Skeletal muscle tissue (tissue), 4 donors: ENCODE results near the gene IFNL1. TPM values are rescaled to one million over a fixed set of nuclear protein-coding genes. Genes with fewer than 3 reads are reported as not detected.
"Not testable (repeated sequence)": the region's sequence is repeated elsewhere in the genome, so short reads cannot be mapped to it uniquely, and the experiment has no call there.

ENCODE experiments used
- H3K27ac ChIP-seq: one replicate; pipeline ENCODE4 v1.7.0; 2013; ENCODE audit warnings: mild to moderate bottlenecking, low read depth, low read length, inconsistent platforms
- H3K27me3 ChIP-seq, 3 donors: one replicate each; pipeline ENCODE4 v1.7.0; 2013; ENCODE audit warnings: low read length in 3 of 3; ENCODE audit not compliant: control insufficient read depth in 3 of 3, insufficient read depth in 3 of 3
- H3K36me3 ChIP-seq, 3 donors: one replicate each; pipeline ENCODE4 v1.7.0; 2013; ENCODE audit warnings: low read length in 3 of 3; ENCODE audit not compliant: control insufficient read depth in 3 of 3, insufficient read depth in 3 of 3
- H3K4me1 ChIP-seq, 3 donors: one replicate each; pipeline ENCODE4 v1.7.0; 2013; ENCODE audit warnings: low read length in 3 of 3, mild to moderate bottlenecking in 3 of 3; ENCODE audit not compliant: control insufficient read depth in 3 of 3, insufficient read depth in 3 of 3
- H3K4me3 ChIP-seq, 3 donors: one replicate each; pipeline ENCODE4 v1.7.0; 2013; ENCODE audit warnings: low read length in 3 of 3
- H3K9ac ChIP-seq, 3 donors: one replicate each; pipeline ENCODE4 v1.7.0; 2013; ENCODE audit warnings: low read length in 3 of 3, mild to moderate bottlenecking in 3 of 3, moderate library complexity in 2 of 3, low read depth in 1 of 3
- H3K9me3 ChIP-seq, 3 donors: one replicate each; pipeline ENCODE4 v1.7.0; 2013; ENCODE audit warnings: low read length in 3 of 3; ENCODE audit not compliant: control insufficient read depth in 3 of 3
- total RNA-seq: library from RNA; depleted of rRNA; stranded (reverse); fragments of >200 nt; gene quantifications from one replicate; pipeline ENCODE4 v1.2.3, GENCODE V29; 2014
- donor health status: Osteomylitis.

Gene IFNL1
- total RNA-seq, 1 donor from 2014 or later, result not detected

DNA sequence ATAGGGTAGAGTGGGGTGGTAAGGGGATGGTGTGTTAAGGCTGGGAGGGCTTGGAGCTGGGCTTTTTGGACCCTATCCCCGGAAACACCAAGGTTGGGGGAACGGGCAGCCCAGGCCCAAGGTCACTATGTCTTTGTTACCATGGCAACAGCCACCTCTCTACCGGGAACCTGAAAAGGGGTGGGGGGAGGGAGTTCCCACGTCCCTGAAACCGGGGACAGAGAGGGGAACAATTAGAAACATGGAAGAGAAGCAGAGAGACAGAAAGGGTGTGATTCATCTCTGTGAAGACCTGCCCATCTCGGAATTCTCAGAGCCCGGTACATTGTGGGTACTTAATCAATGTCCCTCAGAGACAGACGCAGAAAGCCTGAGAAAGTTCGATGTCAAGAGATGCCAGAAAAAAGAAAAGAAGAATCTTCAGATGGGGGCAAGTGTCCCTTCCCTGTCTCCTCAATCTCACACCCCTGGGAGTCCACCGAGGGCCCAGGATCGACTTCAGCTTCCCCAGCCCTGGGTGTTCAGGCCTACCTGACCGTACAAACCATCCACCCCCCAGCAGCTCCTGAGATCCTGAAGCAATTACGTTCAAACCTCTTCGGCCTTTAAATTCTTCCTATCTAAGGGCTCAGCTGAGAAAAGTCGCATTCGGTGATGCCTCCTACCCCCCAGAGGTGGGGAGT, 31.3 kb downstream of the IFNL1 start:
- Histone ChIP-seq H3K27me3 (peaks cover 0 to 10% (median 3%) of the 10 kb centered on the region in 3 donors), H3K4me1 (peaks cover 0 to 3% (median 0%) of the 10 kb centered on the region in 3 donors), H3K9me3 (no peaks in the 10 kb centered on the region), H3K36me3 (no peaks in the 10 kb centered on the region), H3K4me3 (no peak overlapping the region), H3K27ac (no peak overlapping the region), H3K9ac (no peak overlapping the region)

DNA sequence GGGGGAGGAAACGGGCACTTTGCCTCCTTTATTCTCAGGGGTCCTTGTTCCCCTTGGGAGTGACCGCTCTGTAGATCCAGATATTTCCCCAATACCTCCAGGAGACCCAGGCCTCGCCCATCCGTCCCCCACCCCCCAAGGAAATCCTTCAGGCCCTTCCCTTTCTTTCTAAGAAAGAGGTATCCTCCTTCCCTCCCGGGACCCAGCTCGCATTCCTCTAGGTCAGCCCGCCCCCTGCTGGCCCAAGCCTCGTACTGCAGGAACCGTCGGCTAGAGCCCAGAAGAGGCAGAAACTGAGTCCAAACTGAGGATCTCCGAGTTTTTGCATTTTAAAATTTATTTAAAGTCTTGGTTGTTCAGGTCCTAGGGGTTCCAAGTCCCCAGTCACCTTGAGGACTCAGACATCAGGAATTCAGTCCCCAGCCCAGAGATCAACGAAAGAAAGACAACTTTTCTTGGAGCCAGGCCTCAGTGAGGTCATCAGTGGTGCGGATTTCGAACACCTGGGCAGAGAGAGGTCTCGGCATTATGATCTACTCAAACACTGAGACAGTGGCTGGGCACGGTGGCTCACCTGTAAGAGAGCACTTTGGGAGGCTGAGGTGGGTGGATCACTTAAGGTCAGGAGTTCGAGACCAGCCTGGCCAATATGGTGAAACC, 32.0 kb downstream of the IFNL1 start:
- Histone ChIP-seq H3K36me3 (no peaks in the 10 kb centered on the region), H3K4me3 (no peak overlapping the region), H3K27me3 (peaks cover 0 to 7% (median 3%) of the 10 kb centered on the region in 3 donors), H3K27ac (no peak overlapping the region), H3K4me1 (peaks cover 0 to 3% (median 0%) of the 10 kb centered on the region in 3 donors), H3K9me3 (no peaks in the 10 kb centered on the region), H3K9ac (no peak overlapping the region)

DNA sequence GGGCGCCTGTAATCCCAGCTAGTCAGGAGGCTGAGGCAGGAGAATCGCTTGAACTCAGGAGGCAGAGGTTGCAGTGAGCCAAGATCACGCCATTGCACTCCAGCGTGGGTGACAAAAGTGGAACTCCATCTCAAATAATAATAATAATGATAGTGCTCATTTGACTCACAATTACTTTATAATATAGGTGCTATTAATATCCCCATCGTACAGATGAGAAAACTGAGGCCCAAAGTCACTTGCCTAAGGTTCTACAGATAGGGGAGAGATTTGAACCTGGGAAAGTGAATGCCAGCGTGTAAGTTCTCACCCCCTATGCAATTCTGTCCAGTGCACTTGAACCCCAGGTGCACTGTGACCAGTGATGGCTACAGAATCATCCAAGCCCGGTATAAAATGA, 33.7 kb downstream of the IFNL1 start:
- Histone ChIP-seq H3K27ac (no peak overlapping the region), H3K4me3 (no peak overlapping the region), H3K4me1 (peaks cover 0 to 3% (median 0%) of the 10 kb centered on the region in 3 donors), H3K9ac (no peak overlapping the region), H3K27me3 (peaks cover 0 to 7% (median 3%) of the 10 kb centered on the region in 3 donors), H3K36me3 (no peaks in the 10 kb centered on the region), H3K9me3 (no peaks in the 10 kb centered on the region)

DNA sequence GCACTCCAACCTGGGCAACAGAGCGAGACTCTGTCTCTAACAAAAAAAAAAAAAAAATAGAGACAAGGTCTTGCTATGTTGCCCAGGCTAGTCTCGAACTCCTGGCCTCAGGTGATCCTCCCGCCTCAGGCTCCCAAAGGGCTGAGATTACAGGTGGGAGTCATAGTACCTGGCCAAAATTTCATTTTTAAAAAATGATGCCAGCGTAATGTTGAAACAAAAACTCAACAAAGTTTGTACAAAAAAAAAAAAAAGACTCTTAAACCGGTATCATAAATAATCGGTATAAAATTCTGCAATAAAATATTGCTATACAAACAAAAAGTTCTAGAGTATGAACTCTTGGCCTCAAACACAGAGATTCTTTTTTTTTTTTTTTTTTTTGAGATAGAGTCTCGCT, 36.1 kb downstream of the IFNL1 start:
- Histone ChIP-seq H3K36me3 (no peaks in the 10 kb centered on the region), H3K4me3 (no peak overlapping the region), H3K27me3 (peaks cover 0 to 5% (median 3%) of the 10 kb centered on the region in 3 donors), H3K27ac (no peak overlapping the region), H3K9ac (no peak overlapping the region), H3K4me1 (peaks cover 0 to 3% (median 0%) of the 10 kb centered on the region in 3 donors), H3K9me3 (no peaks in the 10 kb centered on the region)

DNA sequence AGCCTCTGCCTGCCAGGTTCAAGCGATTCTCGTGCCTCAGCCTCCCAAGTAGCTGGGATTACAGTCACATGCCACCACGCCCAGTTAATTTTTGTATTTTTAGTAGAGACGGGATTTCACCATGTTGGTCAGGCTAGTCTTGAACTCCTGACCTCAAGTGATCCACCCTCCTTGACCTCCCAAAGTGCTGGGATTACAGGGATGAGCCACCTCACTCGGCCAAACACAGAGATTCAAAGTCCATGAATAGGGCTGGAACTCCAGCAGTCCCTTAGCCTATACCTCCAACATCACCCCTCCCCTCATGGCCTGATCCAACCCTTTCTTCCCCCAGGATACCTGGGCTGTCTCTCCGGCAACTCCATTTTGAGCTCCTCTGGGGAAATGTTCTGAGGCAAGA, 36.5 kb downstream of the IFNL1 start:
- H3K9me3 ChIP-seq, H3K4me1 ChIP-seq, H3K27ac ChIP-seq, H3K36me3 ChIP-seq, H3K27me3 ChIP-seq, H3K4me3 ChIP-seq, H3K9ac ChIP-seq: not testable (repeated sequence)

DNA sequence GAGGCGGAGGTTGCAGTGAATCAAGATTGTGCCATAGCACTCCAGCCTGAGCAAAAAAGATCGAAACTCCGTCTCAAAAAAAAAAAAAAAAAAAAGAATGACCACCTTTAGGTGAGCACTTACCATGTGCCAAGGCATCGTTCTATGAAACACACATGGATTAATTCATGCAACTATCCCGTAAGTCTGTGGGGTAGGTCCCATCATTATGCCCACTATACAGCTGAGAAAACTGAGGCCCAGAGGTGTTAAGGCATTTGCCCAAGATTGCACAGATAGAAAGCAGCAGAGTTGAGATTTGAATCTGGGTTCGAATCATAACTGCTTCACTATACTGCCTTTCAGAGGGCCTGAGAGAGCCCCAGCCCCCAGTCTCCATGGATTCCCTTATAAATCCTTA, 37.3 kb downstream of the IFNL1 start:
- H3K27me3 ChIP-seq, result peaks cover 0 to 5% (median 3%) of the 10 kb centered on the region in 3 donors
- no peak overlapping the region for H3K27ac ChIP-seq
- H3K9me3 ChIP-seq, result no peaks in the 10 kb centered on the region
- no peaks in the 10 kb centered on the region for H3K36me3 ChIP-seq
- no peak overlapping the region for H3K9ac ChIP-seq
- H3K4me3 ChIP-seq, result no peak overlapping the region
- H3K4me1 ChIP-seq, result no peaks in the 10 kb centered on the region

DNA sequence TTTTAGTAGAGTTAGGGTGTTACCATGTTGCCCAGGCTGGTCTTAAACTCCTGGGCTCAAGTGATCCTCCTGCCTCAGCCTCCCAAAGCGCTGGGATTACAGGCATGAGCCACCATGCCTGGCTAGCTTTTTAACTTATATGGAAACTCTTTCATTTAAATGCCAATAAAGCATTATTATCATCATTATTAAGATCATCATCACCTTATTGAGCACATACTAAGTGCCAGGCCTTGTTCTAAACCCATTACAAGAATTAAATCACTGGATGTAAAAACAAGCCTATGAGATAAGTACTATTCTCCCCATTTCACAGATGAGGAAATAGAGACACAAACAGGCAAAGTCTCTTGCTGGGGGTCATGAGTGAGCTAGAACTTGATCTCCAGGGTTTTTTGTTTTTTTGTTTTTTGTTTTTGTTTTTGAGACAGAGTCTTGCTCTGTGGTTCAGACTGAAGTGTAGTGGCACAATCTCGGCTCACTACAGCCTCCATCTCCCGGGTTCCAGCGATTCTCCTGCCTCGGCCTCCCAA, 38.3 kb downstream of the IFNL1 start:
- Histone ChIP-seq H3K27ac (no peak overlapping the region), H3K9me3 (no peaks in the 10 kb centered on the region), H3K4me1 (no peaks in the 10 kb centered on the region), H3K4me3 (no peak overlapping the region), H3K36me3 (no peaks in the 10 kb centered on the region), H3K9ac (no peak overlapping the region), H3K27me3 (no peaks in the 10 kb centered on the region)

DNA sequence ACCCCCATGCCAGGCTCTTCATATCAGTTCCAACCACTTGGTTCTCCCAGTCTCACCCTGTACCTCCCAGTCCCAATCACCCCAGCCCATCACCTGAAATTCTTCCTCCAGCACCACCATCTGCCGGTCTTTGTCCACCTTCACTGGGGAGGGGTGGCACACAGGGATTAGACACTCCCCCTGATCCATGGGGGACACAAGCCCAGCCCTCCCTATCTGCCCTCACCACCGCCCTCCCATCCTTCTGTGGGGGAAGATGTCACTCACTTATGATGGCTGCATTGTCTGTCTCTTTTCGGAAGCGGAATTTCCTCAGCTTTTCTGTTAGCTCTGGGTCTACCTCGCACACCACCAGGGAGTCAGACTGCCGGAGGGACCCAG, 39.0 kb downstream of the IFNL1 start:
- peak overlapping the region; percentile 22 to 63 (median 62) for H3K4me3 ChIP-seq
- no peaks in the 10 kb centered on the region for H3K9me3 ChIP-seq
- peak overlapping the region in 2 of 3 donors; percentile 45 to 62 for H3K9ac ChIP-seq
- H3K27ac ChIP-seq, result peak overlapping the region; percentile 64
- H3K4me1 ChIP-seq, result no peaks in the 10 kb centered on the region
- H3K27me3 ChIP-seq, result no peaks in the 10 kb centered on the region
- H3K36me3 ChIP-seq, result no peaks in the 10 kb centered on the region

DNA sequence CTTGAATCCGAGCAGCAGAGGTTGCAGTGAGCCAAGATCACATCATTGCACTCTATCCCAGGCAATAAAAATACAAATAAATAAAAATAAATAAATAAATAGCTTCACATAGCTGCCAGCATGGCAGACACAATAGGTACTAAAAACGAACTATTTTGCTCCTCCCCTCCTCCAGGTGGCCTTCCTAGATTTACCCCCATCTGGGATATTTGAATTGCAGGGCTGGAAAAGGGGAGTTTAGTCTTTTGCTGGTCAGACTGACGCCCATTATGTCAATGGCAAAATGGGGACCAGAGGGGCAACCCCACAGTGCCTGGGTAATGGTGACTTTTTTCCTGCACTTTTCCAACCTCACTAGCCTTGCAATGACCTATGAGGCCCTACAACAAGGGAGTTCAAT, 40.3 kb downstream of the IFNL1 start:
- peaks cover 7 to 9% (median 7%) of the 10 kb centered on the region in 3 donors for H3K4me1 ChIP-seq
- no peak overlapping the region for H3K27ac ChIP-seq
- no peak overlapping the region for H3K4me3 ChIP-seq
- H3K36me3 ChIP-seq, result no peaks in the 10 kb centered on the region
- no peaks in the 10 kb centered on the region for H3K27me3 ChIP-seq
- H3K9ac ChIP-seq, result no peak overlapping the region
- H3K9me3 ChIP-seq, result no peaks in the 10 kb centered on the region

DNA sequence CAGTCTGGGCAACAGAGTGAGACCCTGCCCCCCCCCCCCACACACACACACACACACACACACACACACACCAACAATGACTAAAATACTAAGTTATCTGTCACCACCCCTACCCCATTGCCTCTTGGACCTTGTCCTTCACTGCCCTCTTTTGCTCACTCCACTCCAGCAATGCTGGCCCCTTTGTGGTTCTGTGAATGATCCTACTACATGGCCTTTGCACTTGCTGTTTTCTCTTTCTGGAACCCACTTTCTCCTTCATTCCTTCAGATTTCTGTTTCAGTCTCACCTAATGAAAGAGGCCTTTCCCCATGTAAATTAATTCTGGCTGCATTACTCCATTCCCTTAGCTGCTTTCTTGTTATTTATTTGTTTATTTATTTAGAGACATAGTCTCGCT, 43.5 kb downstream of the IFNL1 start:
- Histone ChIP-seq H3K4me1 (peaks cover 19 to 31% (median 21%) of the 10 kb centered on the region in 3 donors), H3K9me3 (no peaks in the 10 kb centered on the region), H3K27ac (no peak overlapping the region), H3K9ac (no peak overlapping the region), H3K27me3 (no peaks in the 10 kb centered on the region), H3K36me3 (no peaks in the 10 kb centered on the region), H3K4me3 (no peak overlapping the region)
